GM18858 (cell line): ENCODE results near the gene PRMT9.

Experiments
- ATAC-seq: cut with Tn5 transposase; IDR thresholded peaks from one replicate; pipeline ENCODE4 v1.9.1; 2021; ENCODE audit not compliant: unreplicated experiment

The PRMT9 gene

GRCh38 chr4:147682755-147683154 lies 1.2 kb downstream of the PRMT9 start:
- ATAC-seq, result no peak

- no peak for ATAC-seq
Observed at GRCh38 chr4:147678796-147679549, 5.0 kb downstream of the PRMT9 start.

- no peak for ATAC-seq
Observed at GRCh38 chr4:147678106-147678505, 5.9 kb downstream of the PRMT9 start.

- no peak for ATAC-seq
Observed at GRCh38 chr4:147674496-147674895, 9.5 kb downstream of the PRMT9 start.

GRCh38 chr4:147674073-147674472 lies 9.9 kb downstream of the PRMT9 start:
- no peak for ATAC-seq

- ATAC-seq, result no peak
Observed at GRCh38 chr4:147658501-147658900, 25.5 kb downstream of the PRMT9 start.

GRCh38 chr4:147655639-147656038 lies 28.3 kb downstream of the PRMT9 start:
- no peak for ATAC-seq

- ATAC-seq, result peak; percentile 71
Observed at GRCh38 chr4:147651563-147651962, 32.4 kb downstream of the PRMT9 start.

GRCh38 chr4:147648656-147649055 lies 35.3 kb downstream of the PRMT9 start:
- ATAC-seq, result no peak

GRCh38 chr4:147645099-147645498 lies 38.9 kb downstream of the PRMT9 start:
- ATAC-seq, result no peak

GRCh38 chr4:147644471-147644870 lies 39.5 kb downstream of the PRMT9 start:
- ATAC-seq, result no peak

GRCh38 chr4:147643616-147644015 lies 40.3 kb downstream of the PRMT9 start:
- no peak for ATAC-seq

- no peak for ATAC-seq
Observed at GRCh38 chr4:147640331-147640730, 43.6 kb downstream of the PRMT9 start.

- no peak for ATAC-seq
Observed at GRCh38 chr4:147639388-147639787, 44.6 kb downstream of the PRMT9 start.

- peak; percentile 81 for ATAC-seq
Observed at GRCh38 chr4:147638942-147639341, 45.0 kb downstream of the PRMT9 start.

- no peak for ATAC-seq
Observed at GRCh38 chr4:147638365-147638764, 45.6 kb downstream of the PRMT9 start.

- no peak for ATAC-seq
Observed at GRCh38 chr4:147635348-147635747, 48.6 kb downstream of the PRMT9 start.

- ATAC-seq, result no peak
Observed at GRCh38 chr4:147633643-147634042, 50.3 kb downstream of the PRMT9 start.

GRCh38 chr4:147633113-147633512 lies 50.9 kb downstream of the PRMT9 start:
- ATAC-seq, result no peak

- ATAC-seq, result no peak
Observed at GRCh38 chr4:147629783-147630730, 53.9 kb downstream of the PRMT9 start.

GRCh38 chr4:147628415-147628814 lies 55.5 kb downstream of the PRMT9 start:
- no peak for ATAC-seq

GRCh38 chr4:147626903-147627302 lies 57.1 kb downstream of the PRMT9 start:
- ATAC-seq, result no peak
